Activated T-helper 1 cell treated with anti-CD3 and anti-CD28 coated beads, Interleukin-2, amount 50 U/mL, for 16 hours (primary cell): Measurements from ENCODE around the gene STK32C.
"Not testable (repeated sequence)": the region's sequence is repeated elsewhere in the genome, so short reads cannot be mapped to it uniquely, and the experiment has no call there.

Source experiments
- DNase-seq, 2 donors: peaks; one replicate each; pipeline ENCODE4 v3.0.0-alpha.2; 2020; ENCODE audit warnings: low read depth in 1 of 2, low spot score in 1 of 2

Gene STK32C

GRCh38 chr10:132338876-132339275, 31.1 kb upstream of the STK32C start:
- DNase-seq: no peak

GRCh38 chr10:132337854-132338253, 30.1 kb upstream of the STK32C start:
- DNase-seq: not testable (repeated sequence)

DNA sequence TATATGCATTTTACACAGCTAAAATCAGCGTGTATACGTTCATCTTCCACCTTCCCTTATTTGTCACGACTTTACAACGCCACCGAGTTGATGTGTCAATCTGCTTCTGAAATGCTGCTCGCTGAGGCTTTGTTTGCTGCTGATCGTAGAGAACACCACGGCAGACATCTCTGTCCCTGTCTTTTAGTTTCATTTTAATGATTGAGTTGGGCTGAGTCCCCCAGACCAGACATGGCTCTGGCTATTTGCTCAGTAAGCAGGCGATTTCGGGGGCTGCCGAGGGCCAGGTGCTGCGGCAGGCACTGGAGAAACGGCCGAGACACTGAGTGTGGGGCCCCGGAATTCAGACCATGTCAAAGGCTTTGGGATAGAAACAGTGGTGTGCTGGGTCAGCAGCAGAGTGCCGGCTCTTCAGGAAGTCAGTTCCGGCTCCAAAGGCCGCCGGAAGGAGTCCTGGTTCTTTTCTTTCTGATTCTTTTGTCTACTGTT, 29.2 kb upstream of the STK32C start:
- no peak for DNase-seq

GRCh38 chr10:132336064-132336746, 28.5 kb upstream of the STK32C start:
- DNase-seq: no peak

- DNase-seq: no peak
Measured at GRCh38 chr10:132335189-132336063, 27.7 kb upstream of the STK32C start.

GRCh38 chr10:132334631-132335188, 27.0 kb upstream of the STK32C start:
- DNase-seq: no peak

GRCh38 chr10:132333386-132333785, 25.6 kb upstream of the STK32C start:
- DNase-seq: no peak

- no peak for DNase-seq
Measured at GRCh38 chr10:132332433-132332754, 24.6 kb upstream of the STK32C start.

DNA sequence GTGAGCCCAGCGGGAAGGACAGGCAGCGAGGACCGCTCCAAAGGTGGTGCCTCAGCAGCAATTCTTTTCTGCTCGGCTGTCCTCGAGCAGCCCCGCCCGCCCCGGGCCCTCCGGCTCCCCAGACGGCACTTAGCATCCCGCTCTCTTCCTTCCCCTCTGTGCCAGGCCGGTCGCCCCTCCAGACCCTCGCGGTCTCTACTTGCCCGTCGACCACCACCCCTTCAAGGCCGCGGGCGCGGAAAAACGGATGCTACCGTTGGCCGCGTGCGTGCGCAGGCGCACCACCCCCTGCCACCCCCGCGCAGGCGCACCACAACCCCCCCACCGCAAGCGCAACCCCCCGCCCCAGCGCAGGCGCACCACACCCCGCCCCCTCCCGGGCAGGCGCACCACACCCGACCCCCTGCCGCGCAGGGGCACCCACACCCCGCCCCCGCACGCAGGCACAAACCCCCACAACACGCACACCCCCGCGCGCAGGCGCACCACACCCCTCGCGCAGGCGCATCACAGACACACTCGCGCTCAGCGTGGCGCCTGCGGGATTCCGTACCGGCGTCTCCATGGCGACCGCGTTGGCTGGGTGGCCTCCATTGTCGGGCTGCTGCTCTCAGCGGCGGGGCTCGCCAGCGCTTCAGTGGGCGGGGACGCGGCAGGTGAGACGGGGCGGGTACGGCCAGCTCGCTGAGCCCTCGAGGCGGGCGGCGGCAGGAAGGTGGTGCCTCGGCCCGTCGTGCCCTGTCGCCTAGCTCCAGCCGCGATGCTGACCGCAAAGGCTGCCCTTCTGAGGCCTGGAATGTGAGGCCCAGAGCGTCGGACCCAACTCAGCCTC, 24.1 kb upstream of the STK32C start, which contains the start of gene LRRC27:
LRRC27 (plus strand) TSS at position 593 of the 832 bp plus-strand sequence. CDS start 1,332 bp downstream, outside the sequence.
- peak; percentile 100 for DNase-seq

GRCh38 chr10:132330486-132330833, 22.7 kb upstream of the STK32C start:
- no peak for DNase-seq

- no peak for DNase-seq
Measured at GRCh38 chr10:132329565-132330485, 22.1 kb upstream of the STK32C start.

DNA sequence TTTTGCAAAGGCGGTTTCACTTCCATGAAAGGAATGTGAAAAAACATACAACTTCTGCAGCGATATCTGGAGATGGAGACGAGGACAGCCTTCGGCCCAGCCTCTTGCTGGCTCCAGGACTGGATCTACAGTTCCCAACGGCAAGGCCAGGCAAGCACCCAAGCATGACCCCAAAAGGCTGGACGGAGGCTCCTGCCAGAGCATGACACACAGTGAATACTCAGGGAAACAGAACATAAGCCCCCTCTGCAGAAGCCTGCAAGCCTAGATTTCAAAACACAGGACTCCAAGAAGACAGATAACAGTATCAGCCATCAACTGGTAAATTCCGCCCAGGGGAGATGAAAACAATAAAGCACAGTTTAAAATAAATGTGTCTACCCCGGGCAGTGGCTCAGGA, 21.0 kb upstream of the STK32C start:
- no peak for DNase-seq

GRCh38 chr10:132328106-132328505, 20.4 kb upstream of the STK32C start:
- no peak for DNase-seq

DNA sequence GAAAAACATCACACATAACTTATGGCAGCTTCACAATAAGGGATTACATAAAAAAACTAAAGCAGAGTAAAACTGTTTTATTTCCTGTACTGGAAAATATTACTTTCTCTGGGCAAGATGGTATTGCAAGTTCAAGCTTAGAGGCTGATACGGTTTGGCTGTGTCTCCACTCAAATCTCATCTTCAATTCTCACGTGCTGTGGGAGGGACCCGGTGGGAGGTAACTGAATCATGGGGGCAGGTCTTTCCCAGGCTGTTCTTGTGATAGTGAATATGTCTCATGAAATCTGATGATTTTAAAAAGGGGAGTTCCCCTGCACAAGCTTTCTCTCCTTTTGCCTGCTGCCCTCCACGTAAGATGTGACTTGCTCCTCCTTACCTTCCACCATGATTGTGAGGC, 19.2 kb upstream of the STK32C start:
- no peak for DNase-seq

DNA sequence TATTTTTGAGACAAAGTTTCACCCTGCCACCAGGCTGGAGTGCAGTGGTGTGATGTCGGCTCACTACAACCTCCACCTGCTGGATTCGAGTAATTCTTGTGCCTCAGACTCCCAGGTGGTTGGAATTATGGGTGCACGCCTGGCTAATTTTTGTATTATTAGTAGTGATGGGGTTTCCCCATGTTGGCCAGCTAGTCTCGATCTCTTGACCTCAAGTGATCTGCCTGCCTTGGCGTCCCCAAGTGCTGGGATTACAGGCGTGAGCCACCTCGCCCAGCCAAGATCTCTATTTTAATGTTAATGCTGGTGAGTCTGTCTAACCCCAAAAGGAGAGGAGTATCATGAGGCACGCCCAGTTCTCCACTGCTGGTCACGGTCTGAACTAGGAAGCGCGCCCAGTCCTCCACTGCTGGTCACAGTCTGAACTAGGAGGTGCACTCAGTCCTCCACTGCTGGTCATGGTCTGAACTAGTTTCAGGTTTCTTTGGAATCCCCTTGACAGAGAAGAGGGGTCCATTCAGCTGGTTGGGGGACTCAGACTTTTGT, 18.7 kb upstream of the STK32C start:
- DNase-seq: no peak

DNA sequence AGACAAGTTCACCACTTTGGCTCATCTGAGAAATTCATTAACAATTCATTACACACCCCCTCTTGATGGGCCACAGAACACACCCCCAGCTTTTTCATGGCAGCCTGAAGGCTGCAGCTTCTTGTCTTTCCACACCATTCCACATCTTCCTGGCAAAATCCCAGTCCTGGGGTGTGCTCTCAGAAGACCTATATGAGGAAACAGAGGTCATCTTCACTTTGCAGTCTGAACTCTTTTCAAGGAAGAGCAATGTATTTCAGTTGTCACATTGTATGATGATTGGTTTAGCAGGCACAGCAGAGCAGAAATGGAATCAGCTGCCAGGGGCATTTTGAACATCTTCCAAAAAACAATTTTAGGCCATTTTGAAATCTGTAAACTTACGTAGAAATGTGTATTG, 16.4 kb upstream of the STK32C start:
- no peak for DNase-seq

DNA sequence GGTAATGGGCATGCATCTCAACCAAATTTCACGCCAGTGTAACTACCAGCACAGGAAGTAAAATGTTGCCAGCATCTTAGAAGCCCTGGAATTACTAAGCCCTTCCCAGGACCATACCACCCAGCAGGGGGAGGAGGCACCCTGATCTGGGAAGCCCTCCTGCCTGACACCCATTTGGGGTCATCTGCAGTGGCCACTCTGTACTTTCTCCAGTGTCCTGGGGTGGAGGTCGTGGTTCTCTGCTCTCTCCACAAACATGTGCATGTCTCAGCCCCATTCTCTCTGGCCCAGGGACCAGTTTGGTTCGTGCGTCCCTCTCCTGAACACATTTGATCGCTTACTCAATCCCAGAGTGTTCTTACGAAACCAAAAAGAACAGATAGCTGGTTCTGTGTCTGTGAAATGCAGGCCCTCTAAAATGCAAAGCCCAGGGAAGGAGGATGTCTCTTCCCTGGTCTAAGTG, 14.9 kb upstream of the STK32C start:
- DNase-seq: no peak

DNA sequence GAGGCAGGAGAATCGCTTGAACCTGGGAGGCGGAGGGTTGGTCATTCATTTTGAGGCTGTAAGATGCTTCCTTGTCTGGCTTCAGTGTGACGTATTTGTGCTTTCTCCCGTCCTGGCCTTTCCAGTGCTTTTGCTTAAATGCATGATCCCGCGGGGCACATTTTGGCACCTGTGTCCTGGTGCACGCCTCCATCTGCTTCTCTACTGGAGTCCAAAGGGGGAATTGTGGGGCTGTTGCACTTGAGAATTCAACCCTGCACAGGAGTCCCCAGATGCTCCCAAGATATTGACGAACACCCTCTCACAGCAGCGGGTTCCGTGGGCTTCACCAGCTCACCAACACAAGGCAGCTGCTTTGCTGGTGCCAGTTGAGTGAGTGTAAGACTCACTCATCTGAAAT, 14.0 kb upstream of the STK32C start:
- no peak for DNase-seq

- DNase-seq: no peak
Measured at GRCh38 chr10:132320654-132321469, 13.1 kb upstream of the STK32C start.
